Measurements from ENCODE around the gene STXBP4.

STXBP4 gene

DNA sequence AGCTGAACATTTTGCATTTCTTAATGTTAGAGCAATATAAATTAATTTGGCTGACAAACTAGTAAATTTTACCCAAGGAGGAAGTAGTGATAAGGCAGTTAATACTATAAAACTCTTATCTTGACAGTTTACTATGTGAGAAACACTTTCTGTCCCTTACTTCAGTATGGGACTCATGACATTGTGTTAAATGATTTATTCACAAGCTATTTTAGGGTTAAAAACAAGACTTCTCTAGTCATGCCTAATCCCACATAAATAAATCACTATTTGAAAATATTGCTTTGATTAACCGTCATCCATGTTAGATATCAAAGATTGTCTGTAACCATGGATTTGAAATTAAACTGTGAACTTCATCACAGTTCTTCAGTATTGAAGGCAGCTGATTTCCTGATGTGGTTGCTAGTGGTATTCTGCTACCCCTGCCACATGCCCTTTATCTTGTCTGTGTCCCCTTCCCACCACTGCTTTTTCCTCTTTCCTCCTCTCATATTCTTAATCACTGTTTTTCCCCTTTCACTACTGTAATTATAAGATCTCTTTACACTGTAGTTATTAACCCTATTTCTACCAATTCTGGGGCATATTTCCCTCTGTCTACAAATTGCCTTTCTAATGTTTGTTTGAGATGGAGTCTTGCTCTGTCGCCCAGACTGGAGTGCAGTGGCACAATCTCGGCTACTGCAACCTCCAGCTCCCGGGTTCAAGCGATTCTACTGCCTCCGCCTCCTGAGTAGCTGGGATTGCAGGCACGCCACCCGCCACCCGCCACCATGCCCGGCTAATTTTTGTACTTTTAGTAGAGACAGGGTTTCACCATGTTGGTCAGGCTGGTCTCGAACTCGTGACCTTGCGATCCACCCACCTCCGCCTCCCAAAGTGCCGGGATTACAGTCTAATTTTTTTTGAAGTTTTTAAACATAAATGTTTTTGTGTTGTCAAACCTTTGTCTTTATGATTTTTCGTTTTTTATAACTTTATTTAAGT is 95.6 kb downstream of the STXBP4 start:
- Histone ChIP-seq H3K27ac (no peak overlapping the region), H3K4me3 (IDR thresholded peaks at IDR 0.05; ENCODE audit: insufficient read depth, low read depth, low read length) (no peak overlapping the region), H3K79me2 (ENCODE audit: insufficient read depth, low read depth) (no peaks in the 10 kb centered on the region), H3K4me1 (ENCODE audit: low read depth, poor library complexity, severe bottlenecking) (no peaks in the 10 kb centered on the region), H2AFZ (ENCODE audit: low read depth) (no peak overlapping the region), H4K20me1 (ENCODE audit: insufficient read depth) (no peaks in the 10 kb centered on the region), H3K36me3 (ENCODE audit: insufficient read depth) (no peaks in the 10 kb centered on the region), H3K9ac (no peak overlapping the region), H3K4me2 (no peak overlapping the region), H3K27me3 (ENCODE audit: insufficient read depth, low read depth) (no peaks in the 10 kb centered on the region)
- TF ChIP-seq, protein P1, sequence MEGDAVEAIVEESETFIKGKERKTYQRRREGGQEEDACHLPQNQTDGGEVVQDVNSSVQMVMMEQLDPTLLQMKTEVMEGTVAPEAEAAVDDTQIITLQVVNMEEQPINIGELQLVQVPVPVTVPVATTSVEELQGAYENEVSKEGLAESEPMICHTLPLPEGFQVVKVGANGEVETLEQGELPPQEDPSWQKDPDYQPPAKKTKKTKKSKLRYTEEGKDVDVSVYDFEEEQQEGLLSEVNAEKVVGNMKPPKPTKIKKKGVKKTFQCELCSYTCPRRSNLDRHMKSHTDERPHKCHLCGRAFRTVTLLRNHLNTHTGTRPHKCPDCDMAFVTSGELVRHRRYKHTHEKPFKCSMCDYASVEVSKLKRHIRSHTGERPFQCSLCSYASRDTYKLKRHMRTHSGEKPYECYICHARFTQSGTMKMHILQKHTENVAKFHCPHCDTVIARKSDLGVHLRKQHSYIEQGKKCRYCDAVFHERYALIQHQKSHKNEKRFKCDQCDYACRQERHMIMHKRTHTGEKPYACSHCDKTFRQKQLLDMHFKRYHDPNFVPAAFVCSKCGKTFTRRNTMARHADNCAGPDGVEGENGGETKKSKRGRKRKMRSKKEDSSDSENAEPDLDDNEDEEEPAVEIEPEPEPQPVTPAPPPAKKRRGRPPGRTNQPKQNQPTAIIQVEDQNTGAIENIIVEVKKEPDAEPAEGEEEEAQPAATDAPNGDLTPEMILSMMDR (conservative IDR thresholded peaks at IDR 0.05; ENCODE audit: low read depth, low read length) = no peak

DNA sequence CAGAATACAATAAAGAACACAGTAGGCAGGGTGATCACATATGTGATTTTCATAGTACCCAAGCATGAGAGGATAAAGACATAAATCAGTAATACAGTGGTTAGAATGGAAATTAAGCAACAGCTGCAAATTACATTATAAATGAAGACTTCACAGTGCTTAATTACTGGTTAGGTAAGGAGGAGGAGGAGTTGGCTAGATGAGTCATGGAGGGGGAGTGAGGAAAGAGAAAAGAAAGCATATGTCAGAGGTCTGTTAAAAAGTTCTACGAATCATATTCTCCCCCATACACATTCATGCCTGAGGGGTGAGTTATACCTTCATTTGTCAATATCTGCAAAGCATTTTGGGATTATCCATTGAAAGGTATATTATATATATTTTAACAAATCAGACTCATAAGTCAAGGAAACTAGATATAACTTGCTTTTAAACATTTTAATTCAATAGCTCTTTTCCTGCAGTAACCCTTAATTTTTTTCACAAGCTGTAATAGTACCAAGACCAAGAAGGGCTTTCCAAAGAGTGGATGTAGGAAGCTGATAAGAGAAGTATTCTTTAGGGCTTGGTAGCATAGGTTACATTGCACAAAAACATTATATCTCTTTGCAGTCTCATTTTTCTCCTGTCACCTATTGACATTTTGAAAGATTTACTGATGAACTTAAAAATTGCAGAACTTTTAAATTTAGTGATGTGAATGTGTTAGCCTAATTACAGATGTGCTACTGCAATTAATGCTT is 99.3 kb downstream of the STXBP4 start:
- Histone ChIP-seq H3K4me2 (no peak overlapping the region), H2AFZ (ENCODE audit: low read depth) (no peak overlapping the region), H3K79me2 (ENCODE audit: insufficient read depth, low read depth) (no peaks in the 10 kb centered on the region), H4K20me1 (ENCODE audit: insufficient read depth) (no peaks in the 10 kb centered on the region), H3K9ac (no peak overlapping the region), H3K4me1 (ENCODE audit: low read depth, poor library complexity, severe bottlenecking) (no peaks in the 10 kb centered on the region), H3K27ac (no peak overlapping the region), H3K27me3 (ENCODE audit: insufficient read depth, low read depth) (no peaks in the 10 kb centered on the region), H3K4me3 (IDR thresholded peaks at IDR 0.05; ENCODE audit: insufficient read depth, low read depth, low read length) (no peak overlapping the region), H3K36me3 (ENCODE audit: insufficient read depth) (no peaks in the 10 kb centered on the region)
- TF ChIP-seq, protein P1 (conservative IDR thresholded peaks at IDR 0.05; ENCODE audit: low read depth, low read length) = no peak

DNA sequence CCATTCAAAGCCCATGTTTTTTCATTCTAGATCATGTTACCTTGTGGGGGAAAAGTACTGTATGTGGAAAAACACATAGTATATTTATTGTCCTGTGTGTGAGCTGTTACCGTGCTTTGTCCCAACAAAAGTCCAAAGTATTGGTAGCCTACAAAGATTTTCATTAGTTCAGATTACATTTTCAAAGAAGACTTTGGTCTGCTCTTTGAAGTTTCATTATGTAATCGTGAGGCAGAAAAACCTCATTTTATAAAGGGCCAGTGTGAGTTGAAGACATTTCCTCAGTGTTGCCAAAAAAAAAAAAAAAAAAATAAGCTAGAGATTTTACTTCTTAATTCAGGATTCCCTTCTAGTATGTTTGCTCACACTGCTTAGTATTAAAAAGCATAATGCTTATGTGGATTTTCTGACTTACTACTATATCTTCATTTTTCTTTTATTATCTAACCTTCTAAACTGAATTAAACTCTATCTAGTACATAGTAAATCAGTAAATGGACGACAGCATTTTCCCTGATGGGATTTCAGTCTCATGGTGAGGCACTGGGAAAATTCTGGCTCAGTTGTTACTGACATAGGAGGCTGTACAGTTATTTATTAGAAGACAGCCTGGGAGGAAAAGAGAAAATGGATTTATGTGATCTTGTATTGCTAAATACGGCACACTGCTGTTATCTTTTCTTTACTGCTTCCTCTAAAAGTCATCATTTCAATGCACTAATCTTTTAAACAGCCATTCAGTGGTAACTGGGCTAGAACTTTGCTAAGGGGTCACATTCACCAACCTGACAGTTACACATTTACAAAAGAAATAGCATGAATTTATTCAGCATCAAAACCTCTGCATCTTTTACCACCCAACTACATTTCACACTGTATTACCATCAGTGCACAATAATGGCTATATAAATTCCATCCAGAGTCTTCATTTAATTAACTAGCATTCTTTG is 100.6 kb downstream of the STXBP4 start:
- Histone ChIP-seq H3K79me2 (ENCODE audit: insufficient read depth, low read depth) (no peaks in the 10 kb centered on the region), H3K27me3 (ENCODE audit: insufficient read depth, low read depth) (no peaks in the 10 kb centered on the region), H4K20me1 (ENCODE audit: insufficient read depth) (no peaks in the 10 kb centered on the region), H3K4me1 (ENCODE audit: low read depth, poor library complexity, severe bottlenecking) (peaks cover 5% of the 10 kb centered on the region), H3K4me2 (no peak overlapping the region), H3K4me3 (IDR thresholded peaks at IDR 0.05; ENCODE audit: insufficient read depth, low read depth, low read length) (no peak overlapping the region), H3K27ac (no peak overlapping the region), H2AFZ (ENCODE audit: low read depth) (no peak overlapping the region), H3K9ac (no peak overlapping the region), H3K36me3 (ENCODE audit: insufficient read depth) (no peaks in the 10 kb centered on the region)
- TF ChIP-seq, protein P1 (conservative IDR thresholded peaks at IDR 0.05; ENCODE audit: low read depth, low read length) = no peak

DNA sequence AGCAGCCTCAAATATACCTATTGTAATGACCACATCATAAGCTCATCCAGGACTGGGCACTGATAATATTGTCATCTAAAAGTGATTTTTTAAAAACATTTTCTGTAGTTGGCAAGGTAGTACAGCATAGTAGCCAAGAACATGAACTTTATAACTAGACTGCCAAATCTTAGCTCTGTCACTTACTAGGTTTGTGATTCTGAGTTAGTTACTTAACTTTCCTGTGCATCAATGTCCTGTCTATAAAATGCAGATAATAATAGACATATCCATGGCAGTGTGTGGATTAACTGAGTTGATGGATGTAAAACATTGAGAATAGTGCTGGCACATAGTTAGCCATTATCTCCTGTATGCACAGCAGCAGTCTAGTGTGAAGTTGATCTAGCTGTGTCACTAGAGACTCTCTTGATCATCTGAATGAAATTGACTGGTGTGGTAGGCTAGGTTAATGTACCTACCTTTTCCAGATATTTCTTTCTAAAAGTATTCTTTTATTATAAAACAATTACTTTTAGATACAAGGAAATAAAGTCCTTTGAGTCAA is 101.5 kb downstream of the STXBP4 start:
- Histone ChIP-seq H3K9ac (no peak overlapping the region), H3K4me3 (IDR thresholded peaks at IDR 0.05; ENCODE audit: insufficient read depth, low read depth, low read length) (no peak overlapping the region), H3K27ac (no peak overlapping the region), H3K4me2 (no peak overlapping the region), H3K36me3 (ENCODE audit: insufficient read depth) (no peaks in the 10 kb centered on the region), H3K4me1 (ENCODE audit: low read depth, poor library complexity, severe bottlenecking) (peaks cover 11% of the 10 kb centered on the region), H3K79me2 (ENCODE audit: insufficient read depth, low read depth) (no peaks in the 10 kb centered on the region), H2AFZ (ENCODE audit: low read depth) (no peak overlapping the region), H3K27me3 (ENCODE audit: insufficient read depth, low read depth) (no peaks in the 10 kb centered on the region), H4K20me1 (ENCODE audit: insufficient read depth) (no peaks in the 10 kb centered on the region)
- TF ChIP-seq, protein P1 (conservative IDR thresholded peaks at IDR 0.05; ENCODE audit: low read depth, low read length) = no peak

All from KMS-11 (cell line).